Activated CD4-positive, alpha-beta T cell treated with anti-CD3 and anti-CD28 coated beads, Interleukin-2, amount 10 ng/mL, durations not matched to agents 24 days and 14 days (primary cell): ENCODE data around the gene NTN3. TPM values are rescaled to one million over a fixed set of nuclear protein-coding genes. Genes with fewer than 3 reads are reported as not detected.

Experiments
- DNase-seq: peaks from one replicate; pipeline ENCODE4 v3.0.0; 2022
- H3K27ac Mint-ChIP-seq: one replicate; pipeline ENCODE4 v1.8.0; 2022; ENCODE audit warnings: mild to moderate bottlenecking, mixed read lengths
- H3K27me3 Mint-ChIP-seq: one replicate; pipeline ENCODE4 v1.8.0; 2022; ENCODE audit warnings: mixed read lengths
- H3K36me3 Mint-ChIP-seq: one replicate; pipeline ENCODE4 v1.8.0; 2022; ENCODE audit warnings: low read depth, mild to moderate bottlenecking, mixed read lengths
- H3K4me1 Mint-ChIP-seq: one replicate; pipeline ENCODE4 v1.8.0; 2021; ENCODE audit warnings: mixed read lengths
- H3K4me3 Mint-ChIP-seq: one replicate; pipeline ENCODE4 v1.8.0; 2022; ENCODE audit warnings: mild to moderate bottlenecking, moderate library complexity, mixed read lengths
- H3K9me3 Mint-ChIP-seq: one replicate; pipeline ENCODE4 v1.8.0; 2021; ENCODE audit warnings: mixed read lengths
- intact Hi-C: fragments of 100-400 bp; cut with micrococcal nuclease; formaldehyde crosslinking; loops from one replicate; pipeline ENCODE4 v1.15.1; 2023
- total RNA-seq: library from RNA; stranded (reverse); gene quantifications from 2 replicates; pipeline ENCODE4 v1.2.3, GENCODE V29; 2022

The NTN3 gene
- total RNA-seq, 1 donor from 2014 or later, result not detected

DNA sequence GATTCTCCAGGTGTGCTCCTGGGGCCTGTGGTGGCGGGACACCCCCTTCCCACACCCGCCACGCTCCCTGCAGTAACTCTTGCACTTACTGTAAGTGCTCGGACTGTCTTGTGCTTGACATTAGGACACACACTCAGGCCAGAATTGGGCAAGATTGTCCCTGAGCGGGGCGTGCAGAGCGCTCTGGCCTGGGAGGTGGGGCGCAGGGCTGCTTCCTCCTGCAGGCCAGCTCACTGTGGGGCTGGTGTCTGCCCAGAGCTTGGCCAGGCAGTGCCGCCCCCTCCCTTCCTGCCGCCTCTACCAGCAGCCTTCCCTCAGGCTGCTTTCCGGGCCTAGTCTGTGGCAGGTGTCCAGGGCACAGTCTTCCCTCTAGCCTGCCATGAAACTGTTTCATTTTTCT is 36.6 kb downstream of the NTN3 start:
- no peaks in the 10 kb centered on the region for H3K36me3 Mint-ChIP-seq
- intact Hi-C loops, result no loop called here
- no peak overlapping the region for H3K27ac Mint-ChIP-seq
- no peak overlapping the region for H3K4me3 Mint-ChIP-seq
- no peaks in the 10 kb centered on the region for H3K9me3 Mint-ChIP-seq
- H3K27me3 Mint-ChIP-seq, result peaks cover 5% of the 10 kb centered on the region
- DNase-seq, result no peak
- H3K4me1 Mint-ChIP-seq, result peaks cover 8% of the 10 kb centered on the region

DNA sequence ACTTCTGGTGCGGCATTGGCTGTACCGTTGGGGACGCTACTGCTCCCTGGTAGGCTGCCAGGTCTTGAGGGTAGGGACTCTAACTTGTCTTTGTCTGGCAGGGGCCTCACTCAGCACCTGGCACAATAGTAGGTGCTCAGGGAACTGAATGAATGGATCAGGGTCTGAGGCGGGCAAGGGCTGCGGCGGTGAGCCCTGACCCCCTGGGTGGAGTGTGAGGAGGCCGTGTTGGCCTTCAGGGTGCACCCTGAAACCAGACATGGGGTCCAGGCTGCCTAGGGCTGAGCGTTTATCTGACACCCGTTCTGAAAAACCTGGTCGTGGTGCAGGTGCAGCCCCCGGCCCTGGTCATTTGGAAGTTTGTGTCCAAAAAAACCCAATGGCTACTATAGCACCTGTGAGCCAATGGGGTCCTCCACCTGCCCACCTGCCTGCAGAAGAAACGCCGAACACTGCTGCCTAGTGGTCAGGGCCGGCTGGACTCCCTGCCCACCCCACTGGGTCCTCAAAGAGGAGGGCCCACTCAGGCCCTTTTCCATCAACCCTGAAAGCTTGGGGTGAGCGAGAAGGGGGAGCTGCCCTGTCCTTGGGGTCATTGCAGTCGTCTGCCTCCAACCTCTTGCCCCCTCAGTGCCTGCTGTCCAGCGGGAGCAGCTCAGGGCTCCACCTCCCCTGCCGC is 37.8 kb downstream of the NTN3 start:
- Mint-ChIP-seq H3K9me3 (no peaks in the 10 kb centered on the region), H3K4me1 (peaks cover 13% of the 10 kb centered on the region), H3K4me3 (no peak overlapping the region), H3K36me3 (no peaks in the 10 kb centered on the region), H3K27me3 (peaks cover 6% of the 10 kb centered on the region), H3K27ac (no peak overlapping the region)
- no peak for DNase-seq
- intact Hi-C loops, result no loop called here

- no peak for DNase-seq
- Mint-ChIP-seq H3K4me3 (no peak overlapping the region), H3K36me3 (peaks cover 3% of the 10 kb centered on the region), H3K27ac (no peak overlapping the region), H3K27me3 (peaks cover 6% of the 10 kb centered on the region), H3K4me1 (peaks cover 24% of the 10 kb centered on the region), H3K9me3 (no peaks in the 10 kb centered on the region)
- intact Hi-C loops, result loop anchor here (5.0 to 10.0 kb wide), 2 partner anchors 94 to 354 kb away; partner anchors contain the start of gene TRAF7
These were observed 40.2 kb downstream of the NTN3 start for GRCh38 chr16:2511128-2511800.

GRCh38 chr16:2511996-2512734 is 41.1 kb downstream of the NTN3 start:
- intact Hi-C loops, result loop anchor here (5.0 to 10.0 kb wide), 2 partner anchors 93 to 355 kb away; partner anchors contain the start of gene TRAF7
- Mint-ChIP-seq H3K4me1 (peaks cover 34% of the 10 kb centered on the region), H3K36me3 (peaks cover 8% of the 10 kb centered on the region), H3K27ac (peak overlapping the region; percentile 90), H3K9me3 (no peaks in the 10 kb centered on the region), H3K4me3 (peak overlapping the region; percentile 94), H3K27me3 (peaks cover 6% of the 10 kb centered on the region)
- no peak for DNase-seq

- H3K27ac Mint-ChIP-seq, result peak overlapping the region; percentile 90
- intact Hi-C loops, result loop anchor here (1.0 to 10.0 kb wide), 3 partner anchors 19 to 356 kb away; partner anchors contain the start of gene TRAF7
- peak; percentile 70 for DNase-seq
These were observed 41.8 kb downstream of the NTN3 start for GRCh38 chr16:2512735-2513404.

DNA sequence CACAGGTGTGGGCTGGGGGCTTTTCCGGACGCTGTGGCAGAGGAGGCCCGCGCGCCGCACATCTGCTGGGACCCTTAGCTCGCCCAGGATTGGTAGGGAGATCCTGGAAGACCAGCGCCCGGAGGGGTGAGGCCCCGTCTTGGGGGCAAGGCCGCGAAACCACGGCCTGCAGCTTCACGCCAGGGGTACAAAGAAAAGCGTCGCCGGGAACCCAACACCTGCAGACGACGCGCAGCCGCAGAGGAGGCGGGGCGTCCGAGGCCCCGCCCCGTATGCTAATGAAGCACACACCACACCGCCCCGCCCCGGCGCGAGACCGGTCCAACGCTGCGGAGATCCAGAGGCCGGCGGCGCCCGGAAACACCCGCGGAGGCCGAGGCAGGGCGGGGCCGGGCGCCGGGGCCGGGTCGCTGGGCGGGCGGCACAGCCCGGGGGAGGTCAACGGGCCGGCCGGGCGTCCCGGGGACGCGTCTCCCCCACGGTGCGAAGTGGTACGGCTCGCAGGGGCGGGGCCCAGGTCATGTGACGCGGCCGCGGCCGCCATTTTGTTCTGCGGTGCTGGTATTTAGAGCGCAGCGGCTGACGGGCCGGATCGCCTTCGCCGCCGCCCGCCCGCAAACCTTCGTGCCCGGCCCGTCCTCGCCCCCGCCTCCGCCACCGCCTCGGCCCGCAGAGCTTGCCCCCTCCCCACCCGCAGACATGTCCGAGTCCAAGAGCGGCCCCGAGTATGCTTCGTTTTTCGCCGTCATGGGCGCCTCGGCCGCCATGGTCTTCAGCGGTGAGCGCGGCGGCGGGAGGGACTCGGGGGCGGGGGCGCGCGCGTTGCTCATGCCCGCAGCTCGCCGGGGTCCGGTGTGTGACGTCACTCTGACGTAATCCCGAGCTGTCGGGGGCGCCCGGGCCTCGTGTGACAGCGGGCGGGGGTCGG is 42.6 kb downstream of the NTN3 start, which contains the start of gene ATP6V0C:
ATP6V0C (plus strand) TSS at position 548 of the 928 bp plus-strand sequence; CDS start at position 700, 152 bp downstream.
- Mint-ChIP-seq H3K4me3 (peak within 1 kb of the TSS; percentile 94), H3K9me3 (no peaks in the 10 kb centered on the region), H3K27ac (peak within 1 kb of the TSS; percentile 97), H3K27me3 (peaks cover 6% of the 10 kb centered on the region), H3K36me3 (peaks cover 10% of the 10 kb centered on the region), H3K4me1 (peaks cover 38% of the 10 kb centered on the region)
- peak; percentile 98 for DNase-seq
- intact Hi-C loops, result loop anchor here (1.0 to 10.0 kb wide), 3 partner anchors 19 to 356 kb away; partner anchors contain the start of gene TRAF7

More at GRCh38 chr16:2512735-2513404, 41.8 kb downstream of the NTN3 start:
- Mint-ChIP-seq H3K4me1 (peaks cover 38% of the 10 kb centered on the region), H3K9me3 (no peaks in the 10 kb centered on the region), H3K27me3 (peaks cover 6% of the 10 kb centered on the region), H3K4me3 (peak overlapping the region; percentile 94), H3K36me3 (peaks cover 10% of the 10 kb centered on the region)

GRCh38 chr16:2514333-2515179 is 43.5 kb downstream of the NTN3 start:
- intact Hi-C loops, result loop anchor here (5.0 to 10.0 kb wide), 2 partner anchors 90 to 357 kb away; partner anchors contain the start of gene TRAF7
- Mint-ChIP-seq H3K36me3 (peaks cover 11% of the 10 kb centered on the region), H3K4me1 (peaks cover 42% of the 10 kb centered on the region), H3K9me3 (no peaks in the 10 kb centered on the region), H3K4me3 (peak overlapping the region; percentile 93), H3K27ac (peak overlapping the region; percentile 91), H3K27me3 (peaks cover 6% of the 10 kb centered on the region)
- DNase-seq, result peak; percentile 82

- Mint-ChIP-seq H3K4me1 (peaks cover 47% of the 10 kb centered on the region), H3K36me3 (peaks cover 16% of the 10 kb centered on the region), H3K9me3 (no peaks in the 10 kb centered on the region), H3K27ac (peak overlapping the region; percentile 91), H3K27me3 (peaks cover 6% of the 10 kb centered on the region), H3K4me3 (peak overlapping the region; percentile 93)
- intact Hi-C loops, result loop anchor here (10.0 kb wide), 1 partner anchor 89 kb away; no protein-coding TSS in a partner anchor
- DNase-seq, result peak; percentile 67
These were observed 44.2 kb downstream of the NTN3 start for GRCh38 chr16:2515180-2515851.

- intact Hi-C loops, result loop anchor here (10.0 kb wide), 1 partner anchor 88 kb away; no protein-coding TSS in a partner anchor
- no peaks in the 10 kb centered on the region for H3K9me3 Mint-ChIP-seq
- H3K27me3 Mint-ChIP-seq, result peaks cover 3% of the 10 kb centered on the region
- peak overlapping the region; percentile 76 for H3K27ac Mint-ChIP-seq
- peaks cover 22% of the 10 kb centered on the region for H3K36me3 Mint-ChIP-seq
- peaks cover 54% of the 10 kb centered on the region for H3K4me1 Mint-ChIP-seq
- DNase-seq, result no peak
- H3K4me3 Mint-ChIP-seq, result peak overlapping the region; percentile 93
These were observed 45.5 kb downstream of the NTN3 start for GRCh38 chr16:2516391-2517240.

DNA sequence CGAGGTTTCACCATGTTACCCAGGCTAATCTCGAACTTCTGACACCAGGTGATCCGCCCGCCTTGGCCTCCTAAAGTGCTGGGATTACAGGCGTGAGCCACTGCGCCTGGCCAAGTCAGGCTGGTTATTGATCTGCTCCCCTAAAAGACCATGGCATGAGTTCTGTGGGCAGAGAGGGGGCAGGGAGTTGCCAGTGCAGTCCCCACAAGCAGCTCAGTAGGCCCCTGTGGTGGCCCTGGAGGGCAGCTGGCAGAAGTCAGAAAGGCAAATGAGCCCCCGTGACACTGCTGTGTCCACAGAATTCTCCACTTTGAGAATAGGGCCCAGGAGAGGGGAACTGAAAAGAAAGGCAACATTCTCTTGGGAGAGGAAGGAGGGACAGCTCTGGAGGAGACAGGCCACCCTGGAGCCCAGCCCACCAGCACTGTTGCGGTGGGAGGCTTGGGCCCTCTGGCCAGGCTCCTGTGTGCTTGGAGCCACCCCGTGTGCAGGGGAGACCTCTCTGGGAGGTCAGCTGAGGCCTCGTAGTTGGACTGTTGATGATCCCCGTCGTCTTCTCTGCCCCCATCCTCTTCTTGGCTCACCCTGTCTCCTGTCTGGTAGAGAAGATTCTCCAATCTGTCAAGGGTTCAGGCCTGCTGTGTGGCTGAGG is 47.0 kb downstream of the NTN3 start:
- H3K27me3 Mint-ChIP-seq, result no peaks in the 10 kb centered on the region
- H3K9me3 Mint-ChIP-seq, result no peaks in the 10 kb centered on the region

More for the DNA sequence above, 47.0 kb downstream of the NTN3 start:
- Mint-ChIP-seq H3K36me3 (peaks cover 24% of the 10 kb centered on the region), H3K4me3 (no peak overlapping the region), H3K27ac (peak overlapping the region; percentile 53), H3K4me1 (peaks cover 42% of the 10 kb centered on the region)
- no peak for DNase-seq
- intact Hi-C loops, result loop anchor here (10.0 kb wide), 1 partner anchor 87 kb away; no protein-coding TSS in a partner anchor
